A549 (cell line): ENCODE data around the gene MARK3. TPM values are rescaled to one million over a fixed set of nuclear protein-coding genes. Genes with fewer than 3 reads are reported as not detected.

Experiments
- ATAC-seq, 2 experiments: fragments of 200-7000 bp in 1 of 2; fragments of >200 bp in 1 of 2; cut with Nextera tagmentation in 1 of 2; cut with Tn5 transposase in 1 of 2; 3 replicates each; pipeline versions ENCODE4 v1.8.0 to v1.9.1; 2018 to 2020; ENCODE audit warnings: mild to moderate bottlenecking in 1 of 2, moderate library complexity in 1 of 2
- CTCF ChIA-PET: fragments of 300-600 bp; sonication (Branson Sonifier 250); formaldehyde crosslinking; extraction: SDS; loops from one replicate; lab custom pipeline; 2021; ENCODE audit warnings: antibody characterized with exemption, inconsistent platforms; lab: Yijun Ruan, JAX
- POLR2A ChIA-PET: fragments of 350-600 bp; formaldehyde crosslinking; extraction: SDS; loops from one replicate; lab custom pipeline; 2021; ENCODE audit warnings: antibody characterized with exemption, inconsistent platforms; lab: Yijun Ruan, JAX
- DNase-seq, 2 experiments: peaks; one replicate each; pipeline versions ENCODE4 v3.0.0 to v3.0.0-alpha.2; 2011 to 2016; ENCODE audit warnings: low read depth in 1 of 2, low spot score in 1 of 2
- FAIRE-seq: peaks from 2 replicates; lab custom pipeline; 2011; peaks lifted over from hg19 to GRCh38; lab: Jason Lieb, UNC
- H3K27ac ChIP-seq, 2 experiments: fragments of >200 bp; sonication (Bioruptor Twin); formaldehyde crosslinking; 3 replicates each; pipeline ENCODE4 v1.5.1; 2016 to 2017
- H3K4me1 ChIP-seq: fragments of >200 bp; sonication (Bioruptor Twin); formaldehyde crosslinking; 3 replicates; pipeline ENCODE4 v1.6.1; 2016
- H3K4me2 ChIP-seq: fragments of >200 bp; sonication (Bioruptor Twin); formaldehyde crosslinking; 3 replicates; pipeline ENCODE4 v1.6.1; 2016
- H3K4me3 ChIP-seq: fragments of >200 bp; sonication (Bioruptor Twin); formaldehyde crosslinking; 3 replicates; pipeline ENCODE4 v1.5.1; 2016
- H3K9me3 ChIP-seq: fragments of >200 bp; sonication (Bioruptor Twin); formaldehyde crosslinking; 3 replicates; pipeline ENCODE4 v1.6.1; 2016
- E2F6 ChIP-seq: IDR thresholded peaks from 2 replicates; pipeline ENCODE4 v1.6.1; 2012; ENCODE audit warnings: low read depth, borderline replicate concordance
- ELK1 ChIP-seq: fragments of 150-350 bp; IDR thresholded peaks from 2 replicates; pipeline ENCODE4 v1.6.1; 2014; ENCODE audit warnings: low read depth, mild to moderate bottlenecking, low read length
- FOSB ChIP-seq: fragments of 250-450 bp; sonication (Bioruptor Pico); IDR thresholded peaks from 2 replicates; pipeline ENCODE4 v1.5.0; 2020; ENCODE audit warnings: mild to moderate bottlenecking, moderate library complexity
- FOXS1 ChIP-seq: fragments of 250-450 bp; sonication (Bioruptor Pico); IDR thresholded peaks from 2 replicates; pipeline ENCODE4 v1.5.0; 2020; ENCODE audit warnings: mild to moderate bottlenecking, moderate library complexity
- HEYL ChIP-seq: fragments of 250-450 bp; sonication (Bioruptor Pico); IDR thresholded peaks from 2 replicates; pipeline ENCODE4 v1.8.0; 2021; ENCODE audit warnings: mild to moderate bottlenecking, moderate library complexity
- JUN ChIP-seq, 2 experiments: fragments of >200 bp; sonication (Bioruptor Twin); formaldehyde crosslinking; IDR thresholded peaks; 2 replicates in 1 of 2; 3 replicates in 1 of 2; pipeline ENCODE4 v1.6.1; 2016 to 2017
- KDM5A ChIP-seq: fragments of 200-600 bp; sonication (generic); IDR thresholded peaks from 2 replicates; pipeline ENCODE4 v1.6.1; 2016; ENCODE audit warnings: antibody characterized with exemption, mild to moderate bottlenecking
- MAFK ChIP-seq: fragments of 450-650 bp; IDR thresholded peaks from 2 replicates; pipeline ENCODE4 v1.6.1; 2014; ENCODE audit not compliant: partially characterized antibody
- MYC ChIP-seq: IDR thresholded peaks from 2 replicates; pipeline ENCODE4 v1.6.1; 2012; ENCODE audit warnings: mild to moderate bottlenecking, inconsistent platforms, low read length, improper control_type of control experiment, borderline replicate concordance
- POLR2AphosphoS2 ChIP-seq: conservative IDR thresholded peaks from 2 replicates; pipeline ENCODE4 v1.6.1; 2012; ENCODE audit warnings: low read length, improper control_type of control experiment, inconsistent platforms
- RAD21 ChIP-seq, 2 experiments: fragments of >200 bp in 1 of 2; sonication (Bioruptor Twin) in 1 of 2; formaldehyde crosslinking in 1 of 2; IDR thresholded peaks in 1 of 2; conservative IDR thresholded peaks in 1 of 2; 2 replicates in 1 of 2; 3 replicates in 1 of 2; pipeline ENCODE4 v1.6.1; 2012 to 2018; ENCODE audit warnings: inconsistent platforms in 1 of 2
- RCOR1 ChIP-seq: fragments of 150-350 bp; IDR thresholded peaks from 2 replicates; pipeline ENCODE4 v1.6.1; 2014; ENCODE audit warnings: antibody characterized with exemption, low read length, low read depth
- REST ChIP-seq: fragments of 200-600 bp; sonication (generic); IDR thresholded peaks from 2 replicates; pipeline ENCODE4 v1.6.1; 2016; ENCODE audit warnings: antibody characterized with exemption, mild to moderate bottlenecking, moderate library complexity
- RNF2 ChIP-seq: fragments of 200-600 bp; sonication (generic); IDR thresholded peaks from 2 replicates; pipeline ENCODE4 v1.6.1; 2016; ENCODE audit warnings: low read depth, mild to moderate bottlenecking, antibody characterized with exemption, moderate library complexity, borderline replicate concordance
- SMC3 ChIP-seq: fragments of >200 bp; sonication (Bioruptor Twin); formaldehyde crosslinking; IDR thresholded peaks from 3 replicates; pipeline ENCODE4 v1.6.1; 2018; ENCODE audit warnings: inconsistent platforms
- WGBS: methylation state at CpG from one replicate; pipeline ENCODE4 v1.1.6; 2017; ENCODE audit errors: missing lambda C conversion rate; 5-methylcytosine and 5-hydroxymethylcytosine counted together
- polyA plus RNA-seq, 4 experiments: library from polyadenylated mRNA; depleted of rRNA in 3 of 4; stranded (reverse); fragments of >200 nt; fragmentation: RNase III in 1 of 4; extraction: RNeasy Plus Mini Kit Qiagen cat#74134 plus additional on column Dnase treatment in 1 of 4; gene quantifications; 2 replicates in 3 of 4; 3 replicates in 1 of 4; pipeline ENCODE4 v1.2.3, GENCODE V29; 2011 to 2017

The MARK3 gene
- polyA plus RNA-seq, 2 of the 4 experiments (the other 2 are of a cell fraction): 59.7 to 97.6 TPM

- no peak for TF ChIP-seq ELK1
- TF ChIP-seq POLR2AphosphoS2: peak; percentile 88
- no peak for TF ChIP-seq FOXS1 (CRISPR knock-in tag)
- no peak for TF ChIP-seq E2F6
These were observed 41.1 kb upstream of the MARK3 start (continued) for GRCh38 chr14:103343905-103344797.

- no peak overlapping the region for H3K27ac ChIP-seq
- no peaks in the 10 kb centered on the region for H3K4me1 ChIP-seq
- ChIA-PET POLR2A (interaction anchor here (2.1 to 5.3 kb wide), 2 partner anchors 11 to 32 kb away, joined by 4 to 66 read pairs; partner anchors contain the start of gene EIF5), CTCF (interaction anchor here (0.6 to 3.8 kb wide), 4 partner anchors 18 to 268 kb away, joined by 4 to 27 read pairs (median 12); no protein-coding TSS in a partner anchor)
- no peak for DNase-seq
- TF ChIP-seq KDM5A (no peak), POLR2AphosphoS2 (0 out of 2 replicates have a peak, but pooled peaks have one; percentile 18), MYC (no peak), HEYL (CRISPR knock-in tag) (no peak), RCOR1 (no peak), FOSB (CRISPR knock-in tag) (no peak)
- H3K9me3 ChIP-seq: no peaks in the 10 kb centered on the region
- no peak overlapping the region for H3K4me3 ChIP-seq
- FAIRE-seq: no peak
- peak in 1 of 2 experiments; percentile 8; a peak in 3 of 6 replicates for ATAC-seq
- 72% methylated on average over 3 of the region's 3 CpGs for WGBS
- no peak overlapping the region for H3K4me2 ChIP-seq
These were observed 38.9 kb upstream of the MARK3 start for GRCh38 chr14:103346286-103346685.

- CTCF ChIA-PET: interaction anchor here (0.7 to 3.5 kb wide), 6 partner anchors 11 to 273 kb away, joined by 3 to 20 read pairs (median 4); no protein-coding TSS in a partner anchor
- POLR2A ChIA-PET: interaction anchor here (5.3 kb wide), 1 partner anchor 12 kb away, joined by 66 read pairs; the partner anchor contains the start of gene EIF5
- Histone ChIP-seq H3K4me1 (no peaks in the 10 kb centered on the region), H3K4me2 (no peak overlapping the region), H3K27ac (no peak overlapping the region), H3K4me3 (no peak overlapping the region), H3K9me3 (peaks cover 3% of the 10 kb centered on the region; the same call in 1 of the 3 replicates)
- DNase-seq (no peak), FAIRE-seq (no peak), ATAC-seq (peak; percentile 44 to 49)
- WGBS: 88% methylated on average over 12 of the region's 12 CpGs
- TF ChIP-seq POLR2AphosphoS2: peak; percentile 16; the same call in 1 of the 2 replicates
- TF ChIP-seq MAFK: peak; percentile 4
- TF ChIP-seq SMC3: no peak
- TF ChIP-seq RNF2: no peak
These were observed 38.0 kb upstream of the MARK3 start for GRCh38 chr14:103347091-103347815.

GRCh38 chr14:103348154-103348553 lies 37.1 kb upstream of the MARK3 start:
- FAIRE-seq (no peak), DNase-seq (no peak), ATAC-seq (peak; percentile 7 to 30; a peak in 2 of 6 replicates)
- no peak overlapping the region for H3K4me2 ChIP-seq
- TF ChIP-seq RAD21 (conservative IDR thresholded peaks at IDR 0.05 in 1 of 2, IDR thresholded peaks at IDR 0.05 in 1 of 2): no peak
- no peak for TF ChIP-seq JUN (IDR thresholded peaks at IDR 0.05)
- TF ChIP-seq REST: no peak
- CTCF ChIA-PET: interaction anchor here (0.7 to 3.5 kb wide), 6 partner anchors 12 to 273 kb away, joined by 3 to 20 read pairs (median 4); no protein-coding TSS in a partner anchor
- no peaks in the 10 kb centered on the region for H3K4me1 ChIP-seq
- no peak overlapping the region for H3K27ac ChIP-seq
- WGBS: 73% methylated on average over 5 of the region's 5 CpGs
- no peak overlapping the region for H3K4me3 ChIP-seq
- POLR2A ChIA-PET: no interaction called here
- peaks cover 6% of the 10 kb centered on the region; the same call in 1 of the 3 replicates for H3K9me3 ChIP-seq
